ES-I3 (cell line): Measurements from ENCODE around the gene PDLIM7.
A peak's percentile ranks its signal among the peaks of the same experiment; 100 is the strongest.

Experiments
- H3K36me3 ChIP-seq: 2 replicates; pipeline ENCODE4 v1.6.1; 2013; ENCODE audit warnings: mild to moderate bottlenecking, low read length, control low read depth, moderate library complexity; ENCODE audit not compliant: insufficient read depth
- H3K4me1 ChIP-seq: 2 replicates; pipeline ENCODE4 v1.6.1; 2013; ENCODE audit warnings: mild to moderate bottlenecking, control low read depth, low read length; ENCODE audit not compliant: insufficient read depth
- H3K9ac ChIP-seq: 2 replicates; pipeline ENCODE4 v1.6.1; 2013; ENCODE audit warnings: low read depth, mild to moderate bottlenecking, low read length, moderate library complexity
- H3K9me3 ChIP-seq: 2 replicates; pipeline ENCODE4 v1.6.1; 2013; ENCODE audit warnings: mild to moderate bottlenecking, low read length, moderate library complexity; ENCODE audit not compliant: control insufficient read depth, insufficient read depth

The PDLIM7 gene

DNA sequence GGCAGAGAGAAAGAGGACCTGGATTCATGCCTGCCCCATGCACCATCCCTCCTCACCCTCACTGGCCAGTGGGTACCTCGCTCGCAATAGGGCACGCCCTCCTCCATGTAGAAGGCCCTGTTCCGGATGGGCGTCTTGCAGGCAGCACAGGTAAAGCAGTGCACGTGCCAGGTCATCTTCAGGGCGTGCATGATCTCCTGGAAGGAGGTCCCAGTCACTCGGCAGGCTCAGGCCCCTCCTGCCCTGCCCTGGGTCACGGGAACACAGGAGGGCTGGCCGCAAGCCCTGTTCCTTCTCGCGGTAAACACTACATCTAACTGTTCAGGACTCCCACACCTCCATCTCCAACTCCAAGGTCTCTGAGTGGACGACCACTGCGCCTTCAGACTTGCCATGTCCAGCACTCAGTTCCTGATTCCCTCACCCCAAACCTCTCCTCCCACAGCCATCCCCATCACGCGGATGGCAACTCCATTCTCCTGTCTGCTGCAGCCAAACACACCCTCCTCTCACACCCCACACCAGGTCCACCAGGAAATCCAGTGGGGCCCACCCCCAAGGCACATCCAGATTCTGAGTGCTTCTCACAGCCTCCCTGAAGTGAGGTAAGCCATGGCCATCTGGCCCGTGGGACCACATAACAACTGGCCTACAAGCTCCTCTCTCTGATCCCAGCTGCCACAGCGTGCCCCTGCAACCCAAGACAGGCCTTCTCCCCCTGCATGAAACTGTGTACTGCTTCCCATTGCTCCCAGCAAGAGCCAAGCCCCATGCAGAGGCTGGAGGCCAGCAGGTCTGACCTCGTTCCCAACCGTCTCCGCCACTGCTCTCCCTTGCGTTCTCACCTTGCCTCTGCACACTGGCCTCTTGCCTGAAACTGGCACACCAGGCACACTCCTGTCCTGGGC is 13.2 kb downstream of the PDLIM7 start:
- Histone ChIP-seq H3K9ac (no peak overlapping the region), H3K4me1 (no peaks in the 10 kb centered on the region), H3K9me3 (no peaks in the 10 kb centered on the region), H3K36me3 (peaks cover 16% of the 10 kb centered on the region)

GRCh38 chr5:177483042-177483441 is 14.4 kb downstream of the PDLIM7 start:
- Histone ChIP-seq H3K9ac (no peak overlapping the region), H3K9me3 (no peaks in the 10 kb centered on the region), H3K4me1 (no peaks in the 10 kb centered on the region), H3K36me3 (peaks cover 10% of the 10 kb centered on the region)

DNA sequence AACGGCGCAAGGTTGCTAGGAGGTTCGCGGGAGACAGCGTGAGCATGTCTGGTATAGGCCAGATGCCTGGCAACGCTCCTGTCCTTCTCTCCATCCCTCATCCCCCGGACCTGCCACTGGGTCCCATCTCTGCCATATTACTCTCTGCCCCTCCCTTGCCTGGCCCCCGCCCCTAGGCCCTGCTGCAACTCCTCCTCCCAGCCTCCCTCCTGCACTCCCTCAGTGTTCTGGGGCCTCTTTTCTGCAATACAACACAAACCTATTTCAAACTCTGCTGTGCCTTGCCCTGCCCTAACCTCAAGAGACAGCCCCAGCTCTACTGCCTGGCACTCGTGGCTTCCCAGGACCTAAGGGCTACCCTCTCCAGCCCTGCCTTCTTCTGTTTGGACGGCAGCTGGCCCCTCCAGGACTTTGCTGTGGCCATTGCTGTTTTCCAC is 15.0 kb downstream of the PDLIM7 start:
- Histone ChIP-seq H3K9me3 (no peaks in the 10 kb centered on the region), H3K36me3 (peaks cover 4% of the 10 kb centered on the region), H3K9ac (no peak overlapping the region), H3K4me1 (no peaks in the 10 kb centered on the region)

GRCh38 chr5:177479774-177480173 is 17.6 kb downstream of the PDLIM7 start:
- Histone ChIP-seq H3K4me1 (peaks cover 11% of the 10 kb centered on the region), H3K36me3 (no peaks in the 10 kb centered on the region), H3K9ac (no peak overlapping the region), H3K9me3 (no peaks in the 10 kb centered on the region)

DNA sequence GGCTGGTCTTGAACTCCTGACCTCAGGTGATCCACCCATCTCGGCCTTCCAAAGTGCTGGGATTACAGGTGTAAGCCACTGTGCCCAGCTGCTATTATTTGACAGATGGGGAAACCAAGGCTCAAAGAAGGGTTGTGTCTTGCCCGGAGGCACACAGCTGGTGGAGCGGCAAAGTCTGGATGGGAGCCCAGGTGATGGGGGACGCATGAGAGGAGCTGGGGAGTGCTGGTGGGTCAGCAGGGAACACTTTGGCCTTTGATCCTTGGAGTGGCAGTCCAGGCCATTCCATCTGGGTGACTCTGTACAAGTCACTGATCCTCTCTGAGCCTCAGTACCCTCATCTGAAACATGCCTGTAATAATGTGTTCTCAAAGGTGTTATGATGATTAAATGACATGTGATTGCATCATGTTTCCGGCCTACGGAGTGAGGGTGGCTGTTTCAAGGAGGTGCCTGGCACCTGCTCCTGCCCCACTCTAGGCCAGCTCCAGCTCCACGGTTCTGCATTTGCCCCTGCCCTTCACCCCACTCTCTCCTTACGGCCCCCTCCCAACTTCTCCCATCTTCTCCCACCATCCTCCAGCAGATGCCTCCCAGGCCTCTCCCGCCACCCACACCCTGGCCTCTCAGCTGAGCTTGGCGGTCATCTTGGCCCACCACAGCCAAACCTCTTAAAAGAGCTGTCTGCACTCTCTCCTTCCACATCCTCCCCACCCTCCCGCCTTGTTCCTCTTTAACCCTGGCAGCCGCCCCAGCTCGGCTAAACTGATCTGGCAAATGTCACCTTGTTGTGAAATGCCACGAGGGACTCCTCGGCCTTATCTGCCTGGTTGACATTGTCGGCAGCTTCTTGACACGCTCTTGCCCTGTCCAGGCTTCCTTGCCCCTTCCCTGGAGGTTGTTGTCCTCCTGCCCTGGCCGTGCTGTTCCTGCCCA is 18.4 kb downstream of the PDLIM7 start:
- Histone ChIP-seq H3K9me3 (no peaks in the 10 kb centered on the region), H3K36me3 (no peaks in the 10 kb centered on the region), H3K4me1 (peaks cover 19% of the 10 kb centered on the region), H3K9ac (no peak overlapping the region)

- no peak overlapping the region for H3K9ac ChIP-seq
- H3K4me1 ChIP-seq, result peaks cover 21% of the 10 kb centered on the region
- H3K9me3 ChIP-seq, result no peaks in the 10 kb centered on the region
- no peaks in the 10 kb centered on the region for H3K36me3 ChIP-seq
Observed at GRCh38 chr5:177477701-177478477, 19.5 kb downstream of the PDLIM7 start.

- no peaks in the 10 kb centered on the region for H3K9me3 ChIP-seq
- H3K36me3 ChIP-seq, result no peaks in the 10 kb centered on the region
- no peak overlapping the region for H3K9ac ChIP-seq
- peaks cover 26% of the 10 kb centered on the region for H3K4me1 ChIP-seq
Observed at GRCh38 chr5:177476531-177477233, 20.7 kb downstream of the PDLIM7 start.

- H3K36me3 ChIP-seq, result peaks cover 6% of the 10 kb centered on the region
- peaks cover 34% of the 10 kb centered on the region for H3K4me1 ChIP-seq
- H3K9ac ChIP-seq, result no peak overlapping the region
Observed at GRCh38 chr5:177475563-177476427, 21.6 kb downstream of the PDLIM7 start.

DNA sequence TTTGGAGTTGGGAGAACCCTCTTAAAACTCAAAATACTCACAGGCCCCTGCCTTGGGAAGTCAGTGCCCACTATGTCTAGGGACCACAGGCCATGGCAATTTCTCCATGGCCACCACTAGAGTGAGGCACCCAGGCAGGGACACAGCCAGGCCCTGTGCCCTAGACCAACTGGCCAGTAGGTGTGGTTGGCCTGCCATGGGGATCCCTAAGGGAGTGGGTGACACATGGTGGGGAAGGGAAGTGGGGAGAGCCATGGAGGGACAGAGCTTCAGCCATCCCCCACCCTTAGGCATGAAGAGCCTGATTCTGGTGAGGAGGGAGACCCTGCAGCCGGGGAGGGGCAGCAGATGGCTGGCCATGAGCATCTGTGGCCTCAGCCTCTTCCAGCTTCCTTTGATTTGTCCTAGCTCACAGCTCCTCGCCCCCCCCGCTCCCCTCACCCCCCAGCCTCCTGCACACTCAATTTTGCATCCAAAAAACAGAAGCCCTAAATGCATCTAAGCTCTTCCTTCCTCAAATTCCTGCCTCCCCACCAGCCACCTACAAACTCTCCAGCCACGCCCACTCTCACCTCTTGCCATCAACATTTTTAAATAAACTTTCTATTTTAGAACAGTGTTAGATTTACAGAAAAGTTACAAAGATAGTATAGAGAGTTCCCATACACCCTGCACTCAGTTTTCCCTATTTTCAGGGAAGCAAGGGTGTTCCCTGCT is 22.4 kb downstream of the PDLIM7 start:
- H3K9me3 ChIP-seq, result no peaks in the 10 kb centered on the region
- H3K36me3 ChIP-seq, result peaks cover 6% of the 10 kb centered on the region
- no peak overlapping the region for H3K9ac ChIP-seq
- peaks cover 42% of the 10 kb centered on the region for H3K4me1 ChIP-seq

More at GRCh38 chr5:177475563-177476427, 21.6 kb downstream of the PDLIM7 start:
- no peaks in the 10 kb centered on the region for H3K9me3 ChIP-seq

- H3K9me3 ChIP-seq, result no peaks in the 10 kb centered on the region
- peaks cover 49% of the 10 kb centered on the region for H3K4me1 ChIP-seq
- peaks cover 6% of the 10 kb centered on the region for H3K36me3 ChIP-seq
- no peak overlapping the region for H3K9ac ChIP-seq
Observed at GRCh38 chr5:177474002-177474476, 23.4 kb downstream of the PDLIM7 start.

DNA sequence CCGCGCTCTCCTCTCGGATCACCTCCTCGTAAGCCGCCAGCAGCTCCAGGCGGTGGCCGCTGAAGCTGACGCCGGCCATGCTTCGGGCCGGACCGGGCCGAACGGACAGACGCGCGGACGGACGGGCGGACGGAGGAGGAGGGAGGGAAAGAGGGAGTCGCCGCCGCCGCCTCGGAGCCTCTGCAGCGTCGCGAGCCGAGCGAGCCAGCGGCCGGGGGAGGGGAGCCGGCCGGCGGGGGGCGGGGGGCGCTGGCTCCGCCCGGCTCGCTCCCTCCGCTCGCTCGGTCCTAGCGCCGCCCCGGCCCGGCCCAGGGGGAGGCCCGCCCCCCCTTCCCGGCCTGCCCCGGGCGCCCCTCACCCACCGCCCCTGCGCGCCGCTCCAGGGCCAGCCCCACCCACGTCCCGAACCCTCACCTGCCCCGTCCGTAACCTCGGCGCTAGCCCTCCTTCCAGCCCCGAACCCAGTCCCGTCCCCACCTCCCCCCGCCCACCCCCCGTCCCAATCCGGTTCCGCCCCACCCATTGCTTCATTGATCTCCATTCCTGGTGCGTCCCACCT is 23.9 kb downstream of the PDLIM7 start, which contains the start of gene DBN1:
Gene DBN1, minus strand, starts transcription at position 192 of the 559 bp plus-strand sequence. Its CDS starts 113 bp downstream, at position 79.
- H3K9me3 ChIP-seq, result no peaks in the 10 kb centered on the region
- H3K4me1 ChIP-seq, result peaks cover 49% of the 10 kb centered on the region
- peaks cover 6% of the 10 kb centered on the region for H3K36me3 ChIP-seq
- H3K9ac ChIP-seq, result peak within 1 kb of the TSS; percentile 90
